OCI-LY7 (cell line): ENCODE data around the gene TMEM270. TPM values are rescaled to one million over a fixed set of nuclear protein-coding genes. Genes with fewer than 3 reads are reported as not detected.

Experiments used
- BruUV-seq: library from RNA; stranded (reverse); fragments of 400-500 nt; replicated peaks from 2 replicates; lab custom pipeline; 2021; lab: Mats Ljungman, UMichigan
- CTCF ChIA-PET: fragments of 300-600 bp; sonication (Branson Sonifier 250); formaldehyde crosslinking; loops from one replicate; lab custom pipeline; 2022; ENCODE audit warnings: antibody characterized with exemption; ENCODE audit not compliant: unreplicated experiment; lab: Charles Lee
- POLR2A ChIA-PET: fragments of 300-600 bp; sonication (Branson Sonifier 250); formaldehyde crosslinking; loops from one replicate; lab custom pipeline; 2022; ENCODE audit warnings: antibody characterized with exemption; lab: Charles Lee
- DNase-seq: peaks from one replicate; pipeline ENCODE4 v3.0.0-alpha.2; 2015; ENCODE audit warnings: low spot score
- H2AFZ ChIP-seq: fragments of 200-600 bp; sonication (generic), shearing (Covaris generic); 2 replicates; pipeline ENCODE4 v1.6.1; 2014; ENCODE audit warnings: mild to moderate bottlenecking, antibody characterized with exemption, low read length, moderate library complexity
- H3K27ac ChIP-seq: fragments of 200-600 bp; sonication (generic); 2 replicates; pipeline ENCODE4 v1.5.1; 2014; ENCODE audit warnings: mixed run types, low read depth, mild to moderate bottlenecking, moderate library complexity, low read length, inconsistent platforms; ENCODE audit not compliant: poor library complexity, severe bottlenecking
- H3K36me3 ChIP-seq: fragments of 200-600 bp; sonication (generic); 2 replicates; pipeline ENCODE4 v1.6.1; 2014; ENCODE audit warnings: mild to moderate bottlenecking, antibody characterized with exemption, low read length, moderate library complexity, mixed read lengths; ENCODE audit not compliant: insufficient read depth
- H3K4me1 ChIP-seq: fragments of 200-600 bp; sonication (generic); 2 replicates; pipeline ENCODE4 v1.5.1; 2014; ENCODE audit warnings: mild to moderate bottlenecking, low read length; ENCODE audit not compliant: insufficient read depth, poor library complexity, severe bottlenecking
- H3K4me2 ChIP-seq: fragments of 200-600 bp; sonication (generic); 2 replicates; pipeline ENCODE4 v1.6.1; 2014; ENCODE audit warnings: mild to moderate bottlenecking, low read length
- H3K4me3 ChIP-seq: fragments of 200-600 bp; sonication (generic); 2 replicates; pipeline ENCODE4 v1.5.1; 2014; ENCODE audit warnings: mild to moderate bottlenecking, low read depth, low read length; ENCODE audit not compliant: poor library complexity, severe bottlenecking
- H3K79me2 ChIP-seq: fragments of 200-600 bp; sonication (generic); 2 replicates; pipeline ENCODE4 v1.6.1; 2016; ENCODE audit warnings: low read depth, mild to moderate bottlenecking, low read length, moderate library complexity, mixed read lengths; ENCODE audit not compliant: insufficient read depth
- H3K9me2 ChIP-seq: fragments of 200-600 bp; sonication (generic); 2 replicates; pipeline ENCODE4 v1.6.1; 2016; ENCODE audit warnings: mild to moderate bottlenecking, low read length, mixed read lengths; ENCODE audit not compliant: insufficient read depth
- H3K9me3 ChIP-seq: fragments of 200-600 bp; sonication (generic); 2 replicates; pipeline ENCODE4 v1.6.1; 2014; ENCODE audit warnings: mild to moderate bottlenecking, mixed run types, low read length, mixed read lengths
- H4K20me1 ChIP-seq: fragments of 200-600 bp; sonication (generic); 2 replicates; pipeline ENCODE4 v1.6.1; 2014; ENCODE audit warnings: mild to moderate bottlenecking, antibody characterized with exemption, low read length, moderate library complexity, mixed read lengths; ENCODE audit not compliant: insufficient read depth
- CTCF ChIP-seq: fragments of 200-600 bp; sonication (generic); conservative IDR thresholded peaks from 2 replicates; pipeline ENCODE4 v1.5.1; 2014; ENCODE audit warnings: mild to moderate bottlenecking, antibody characterized with exemption, low read length, moderate library complexity, mixed read lengths
- EZH2phosphoT487 ChIP-seq: fragments of 200-600 bp; sonication (generic); IDR thresholded peaks from 2 replicates; pipeline ENCODE4 v1.6.1; 2018; ENCODE audit warnings: low read depth, borderline replicate concordance, mild to moderate bottlenecking, mixed run types, antibody characterized with exemption, low read length, moderate library complexity, mixed read lengths
- intact Hi-C: fragments of 100-400 bp; cut with micrococcal nuclease; formaldehyde crosslinking; loops from one replicate; pipeline ENCODE4 v1.10.0; 2022; ENCODE audit not compliant: unreplicated experiment
- total RNA-seq, 2 experiments: library from RNA; depleted of rRNA in 1 of 2; stranded (reverse); fragments of >200 nt in 1 of 2; shearing (Covaris generic) in 1 of 2; gene quantifications; 2 replicates each; pipeline ENCODE4 v1.2.3, GENCODE V29; 2014 to 2022

Gene TMEM270
- total RNA-seq, 2 experiments from 2014 or later: not detected

- Histone ChIP-seq H4K20me1 (no peaks in the 10 kb centered on the region), H3K4me2 (no peak overlapping the region), H2AFZ (no peak overlapping the region), H3K4me3 (no peak overlapping the region), H3K79me2 (no peaks in the 10 kb centered on the region), H3K27ac (no peak overlapping the region), H3K4me1 (peaks cover 18% of the 10 kb centered on the region), H3K9me3 (no peaks in the 10 kb centered on the region), H3K9me2 (no peaks in the 10 kb centered on the region), H3K36me3 (no peaks in the 10 kb centered on the region)
- intact Hi-C loops: no loop called here
- ChIA-PET CTCF (no interaction called here), POLR2A (no interaction called here)
- BruUV-seq: no TSS peak
- DNase-seq: no peak
- TF ChIP-seq EZH2phosphoT487: no peak
- no peak for TF ChIP-seq CTCF
These were observed 32.7 kb upstream of the TMEM270 start for GRCh38 chr7:73828107-73828803.

DNA sequence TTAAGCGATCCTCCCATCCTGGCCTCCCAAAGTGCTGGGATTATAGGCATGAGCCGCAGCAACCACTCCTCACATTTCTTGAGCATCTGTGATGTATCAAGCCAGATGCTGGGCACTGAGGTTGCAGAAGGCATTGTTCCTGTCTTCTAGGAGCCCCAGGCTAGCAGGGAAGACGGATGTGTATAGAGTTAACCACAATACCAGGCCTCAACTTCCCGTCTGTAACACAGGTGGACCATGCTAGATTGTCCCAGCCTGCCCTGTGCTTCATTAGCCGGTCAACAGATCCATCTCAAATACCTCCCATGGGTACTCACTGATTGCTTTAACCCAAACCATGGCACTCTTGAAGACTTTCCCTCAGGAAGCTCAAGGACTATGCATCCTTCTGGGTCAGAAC lies 32.0 kb upstream of the TMEM270 start:
- no peak for TF ChIP-seq CTCF
- BruUV-seq: no TSS peak
- Histone ChIP-seq H3K27ac (no peak overlapping the region), H4K20me1 (no peaks in the 10 kb centered on the region), H3K4me1 (peaks cover 18% of the 10 kb centered on the region), H3K36me3 (no peaks in the 10 kb centered on the region), H3K4me3 (no peak overlapping the region), H3K4me2 (no peak overlapping the region), H3K9me3 (no peaks in the 10 kb centered on the region), H2AFZ (no peak overlapping the region), H3K79me2 (no peaks in the 10 kb centered on the region), H3K9me2 (no peaks in the 10 kb centered on the region)
- DNase-seq: no peak
- CTCF ChIA-PET: no interaction called here
- intact Hi-C loops: no loop called here
- POLR2A ChIA-PET: interaction anchor here (1.0 kb wide), 1 partner anchor 13 kb away, joined by 4 read pairs; the partner anchor contains the start of gene METTL27

GRCh38 chr7:73829505-73829904 lies 31.5 kb upstream of the TMEM270 start:
- Histone ChIP-seq H3K79me2 (no peaks in the 10 kb centered on the region), H3K27ac (no peak overlapping the region), H3K9me3 (no peaks in the 10 kb centered on the region), H3K4me3 (no peak overlapping the region), H3K36me3 (no peaks in the 10 kb centered on the region), H2AFZ (no peak overlapping the region), H3K9me2 (no peaks in the 10 kb centered on the region), H3K4me2 (no peak overlapping the region), H4K20me1 (no peaks in the 10 kb centered on the region), H3K4me1 (peaks cover 18% of the 10 kb centered on the region)
- no peak for DNase-seq
- POLR2A ChIA-PET: interaction anchor here (1.0 kb wide), 1 partner anchor 13 kb away, joined by 4 read pairs; the partner anchor contains the start of gene METTL27
- intact Hi-C loops: no loop called here
- no TSS peak for BruUV-seq
- CTCF ChIA-PET: no interaction called here
- no peak for TF ChIP-seq EZH2phosphoT487
- TF ChIP-seq CTCF: no peak
